NOMO-1 (cell line): ENCODE data around the gene ITGB2.

Experiments used
- DNase-seq, 2 experiments: peaks; one replicate each; lab custom pipeline; 2025; ENCODE audit not compliant: unreplicated experiment in 2 of 2; lab: John Stamatoyannopoulos, UW

The ITGB2 gene

DNA sequence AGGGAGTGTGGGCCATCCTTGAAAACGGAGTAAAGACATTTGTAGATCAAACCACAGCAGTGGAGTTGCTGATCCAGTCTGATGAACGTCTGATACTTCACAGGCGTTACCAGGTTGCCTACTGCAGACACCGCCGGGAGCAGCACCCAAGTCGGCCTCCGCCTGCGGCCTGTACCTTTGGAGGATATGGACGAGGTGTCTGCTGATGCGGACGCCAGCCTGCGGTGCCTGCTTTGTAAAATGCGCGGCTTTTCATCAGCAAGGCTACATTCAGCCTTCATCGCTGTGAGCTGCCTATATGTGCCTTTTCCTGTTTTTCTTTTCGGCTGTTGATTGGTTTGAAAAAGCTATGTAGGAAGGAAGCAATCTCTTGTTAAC, 35.1 kb upstream of the ITGB2 start:
- DNase-seq = no peak

DNA sequence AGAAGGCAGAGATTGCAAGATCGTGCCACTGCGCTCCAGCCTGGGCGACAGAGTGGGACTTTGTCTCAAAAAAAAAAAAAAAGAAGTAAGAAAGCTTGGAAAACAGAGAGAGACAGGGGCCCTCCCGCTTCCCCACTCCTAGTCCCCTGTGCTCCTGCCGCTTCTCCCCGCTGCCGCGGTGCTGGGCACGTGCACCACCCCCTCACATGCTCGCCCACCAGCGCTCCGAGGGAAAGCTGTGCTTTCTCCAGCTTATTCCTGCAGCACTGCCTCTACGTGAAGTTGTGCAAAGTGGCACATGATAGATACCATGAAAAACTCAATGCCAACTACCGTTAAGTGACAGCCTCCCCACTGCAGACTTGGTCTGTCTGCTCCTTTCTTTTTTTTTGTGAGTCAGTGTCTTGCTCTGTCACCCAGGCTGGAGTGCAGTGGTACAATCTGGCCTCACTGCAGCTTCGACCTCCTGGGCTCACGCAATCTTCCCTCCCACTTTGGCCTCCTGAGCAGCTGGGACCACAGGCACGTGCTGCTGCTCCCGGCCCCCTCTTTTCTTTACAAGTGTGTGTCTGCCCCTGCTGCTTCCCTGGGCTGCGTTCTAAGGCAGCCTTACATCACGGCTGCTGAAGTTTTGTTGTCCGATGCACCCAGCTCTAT, 34.6 kb upstream of the ITGB2 start:
- DNase-seq = no peak

DNA sequence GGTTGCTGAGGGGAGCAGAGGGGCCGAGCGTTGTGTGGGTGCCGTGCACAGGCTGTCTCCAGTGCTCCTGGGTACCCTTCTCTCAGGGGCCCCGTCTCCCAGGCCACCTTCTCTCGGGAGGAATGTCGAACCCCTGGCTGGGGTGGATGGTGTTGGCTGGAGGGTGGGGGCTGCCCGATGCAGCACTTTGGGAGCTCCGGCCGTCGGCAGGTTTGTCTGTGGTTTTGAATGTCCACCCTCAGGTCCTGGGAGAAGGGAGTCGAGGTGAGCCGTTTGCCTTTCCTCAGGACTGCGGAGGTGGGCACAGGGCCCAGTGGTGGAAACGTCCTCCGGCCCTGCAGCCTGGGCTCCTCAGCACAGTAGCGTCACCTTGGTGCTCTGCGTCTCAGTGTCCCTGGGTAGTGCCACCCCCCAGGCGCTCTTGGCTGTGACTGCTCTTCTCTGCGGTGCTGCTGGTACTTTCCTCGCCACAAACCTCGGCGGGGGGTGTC, 33.6 kb upstream of the ITGB2 start:
- no peak for DNase-seq

DNA sequence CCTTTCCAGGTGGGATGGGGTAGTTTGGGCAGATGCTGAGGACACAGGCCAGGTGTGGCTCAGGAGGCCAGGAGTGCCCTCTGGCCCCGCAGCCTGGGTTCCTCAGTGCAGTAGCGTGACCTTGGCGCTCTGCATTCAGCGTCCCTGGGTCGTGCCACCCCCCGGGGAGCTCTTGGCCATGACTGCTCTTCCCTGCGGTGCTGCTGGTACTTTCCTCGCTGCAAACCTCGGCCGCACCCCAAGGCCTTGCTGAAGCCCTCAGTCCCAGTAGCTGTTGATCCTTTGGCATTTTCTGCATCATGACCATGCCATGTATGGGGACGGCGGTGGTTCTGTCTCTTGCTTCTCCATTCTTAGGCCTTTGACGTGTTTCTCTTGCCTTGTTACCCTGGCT, 32.9 kb upstream of the ITGB2 start:
- no peak for DNase-seq

DNA sequence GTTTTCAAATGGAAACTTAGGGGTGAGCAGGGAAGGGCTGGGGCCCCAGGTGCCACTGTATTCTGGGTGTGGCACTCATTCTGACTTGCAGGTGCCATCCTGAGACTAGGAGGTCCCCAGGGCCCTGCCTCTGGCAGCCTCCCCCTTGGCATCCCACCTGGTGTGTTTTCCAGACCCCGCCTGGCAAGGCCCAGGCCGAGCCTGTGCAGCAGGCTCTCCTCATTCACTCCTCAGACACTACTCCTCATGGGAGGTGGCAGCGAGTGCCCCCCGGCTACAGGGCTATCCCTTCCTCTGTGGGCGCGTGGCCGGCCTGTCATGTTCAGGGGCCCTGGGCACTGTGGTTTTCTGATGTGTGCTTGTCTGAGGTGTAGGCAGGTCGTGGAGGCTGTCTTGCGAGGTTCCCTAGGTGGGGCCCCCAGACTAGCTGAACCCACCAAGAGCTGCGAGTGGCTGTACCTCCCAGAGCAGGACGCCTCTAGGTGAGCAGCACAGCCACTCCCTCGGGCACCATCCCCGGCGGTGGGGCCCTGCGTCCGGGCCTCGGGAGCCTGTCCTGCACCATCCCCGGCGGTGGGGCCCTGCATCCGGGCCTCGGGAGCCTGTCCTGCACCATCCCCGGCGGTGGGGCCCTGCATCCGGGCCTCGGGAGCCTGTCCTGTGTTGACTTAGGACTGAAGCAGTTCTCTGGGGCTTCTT, 32.4 kb upstream of the ITGB2 start:
- DNase-seq = no peak

DNA sequence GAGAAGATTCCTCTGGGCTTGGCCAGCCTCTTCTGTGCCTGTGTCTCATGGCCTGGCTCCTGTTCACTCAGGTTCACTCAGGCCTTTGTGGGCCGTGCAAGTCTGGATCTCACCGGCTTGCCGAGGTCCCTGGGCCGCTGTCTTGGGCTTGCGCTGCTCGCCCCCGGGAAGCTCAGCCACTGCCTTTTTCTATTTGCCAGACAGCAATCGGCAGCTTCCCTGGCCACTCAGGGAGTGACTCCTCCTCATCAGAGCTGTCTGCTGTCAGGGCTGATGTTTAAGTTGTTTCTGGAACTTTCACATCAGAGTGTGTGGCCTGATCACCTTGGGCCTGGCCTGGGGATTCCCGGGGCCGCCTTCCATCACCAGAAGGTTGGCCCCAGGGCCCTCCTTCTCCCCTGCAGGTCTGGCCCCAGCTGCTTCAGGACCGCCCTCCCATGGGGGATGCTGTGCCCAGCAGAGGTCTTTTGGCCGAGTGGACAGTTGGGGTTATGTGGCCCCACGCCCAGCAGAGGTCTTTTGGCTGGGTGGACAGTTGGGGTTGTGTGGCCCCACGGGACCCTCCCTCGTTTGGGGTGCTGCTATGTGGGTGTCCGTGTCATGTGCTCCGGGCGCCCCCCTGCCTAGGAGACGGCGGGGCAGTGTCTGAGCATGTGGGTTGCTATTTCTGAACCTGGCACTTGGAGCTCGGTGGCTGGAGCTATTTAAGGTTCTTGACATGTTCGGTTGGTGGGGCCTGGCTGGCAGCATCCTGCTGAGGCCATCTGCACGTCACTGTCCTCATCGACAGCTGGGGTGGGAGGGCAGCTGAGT, 31.6 kb upstream of the ITGB2 start:
- no peak for DNase-seq

DNA sequence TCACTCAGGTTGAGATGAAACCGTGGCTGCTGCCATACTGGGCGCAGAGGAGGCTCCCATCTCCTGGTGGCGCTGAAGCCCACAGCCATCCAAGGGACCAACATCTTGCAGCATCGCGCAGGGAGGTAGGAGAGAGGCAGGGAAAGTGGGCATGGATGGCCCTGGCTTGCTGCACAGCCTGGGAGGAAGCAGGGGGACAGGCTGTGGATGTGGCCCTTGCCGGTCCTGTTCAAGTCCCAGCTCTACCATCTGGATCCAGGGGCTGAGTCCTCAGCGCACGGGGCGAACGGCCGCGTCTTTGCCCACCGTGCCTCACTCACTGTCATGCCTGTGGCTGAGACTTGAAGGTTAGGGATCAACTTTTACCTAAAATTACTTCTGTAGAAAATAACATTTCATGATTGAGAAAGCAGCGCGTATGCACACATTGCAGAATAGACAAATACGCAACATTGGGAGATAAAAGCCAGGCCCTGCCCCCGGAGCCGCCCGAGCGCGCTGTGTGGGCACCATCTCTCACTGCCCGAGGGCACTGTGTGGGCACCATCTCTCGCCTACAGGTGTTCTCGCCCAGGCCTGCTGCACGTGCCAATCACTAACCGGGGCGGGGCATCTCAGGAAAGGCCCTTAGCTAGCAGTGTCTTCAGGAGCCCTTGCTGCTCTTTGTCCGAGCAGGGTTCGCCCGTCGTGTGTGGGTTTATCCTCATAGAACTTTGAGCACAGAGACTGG, 30.7 kb upstream of the ITGB2 start:
- no peak for DNase-seq

DNA sequence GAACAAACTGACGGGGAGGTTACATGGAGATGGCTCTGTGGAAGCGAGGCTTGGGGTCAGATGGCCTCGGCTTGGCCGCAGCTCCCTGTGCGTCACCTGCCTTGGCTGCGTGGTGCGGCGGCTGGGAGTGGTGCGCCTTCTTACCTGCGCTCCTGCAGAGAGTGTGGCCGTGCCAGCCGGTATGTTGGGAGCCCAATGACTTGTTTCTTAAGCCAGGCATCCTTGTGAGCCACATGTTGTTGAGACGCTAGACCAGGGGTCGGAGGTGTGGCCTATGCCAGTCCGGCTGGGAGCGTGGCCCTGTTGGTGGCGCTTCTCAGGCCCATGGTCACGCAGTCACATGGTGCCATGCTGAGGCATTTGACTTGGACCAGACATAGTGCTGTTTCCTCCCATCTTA, 29.7 kb upstream of the ITGB2 start:
- DNase-seq = no peak

DNA sequence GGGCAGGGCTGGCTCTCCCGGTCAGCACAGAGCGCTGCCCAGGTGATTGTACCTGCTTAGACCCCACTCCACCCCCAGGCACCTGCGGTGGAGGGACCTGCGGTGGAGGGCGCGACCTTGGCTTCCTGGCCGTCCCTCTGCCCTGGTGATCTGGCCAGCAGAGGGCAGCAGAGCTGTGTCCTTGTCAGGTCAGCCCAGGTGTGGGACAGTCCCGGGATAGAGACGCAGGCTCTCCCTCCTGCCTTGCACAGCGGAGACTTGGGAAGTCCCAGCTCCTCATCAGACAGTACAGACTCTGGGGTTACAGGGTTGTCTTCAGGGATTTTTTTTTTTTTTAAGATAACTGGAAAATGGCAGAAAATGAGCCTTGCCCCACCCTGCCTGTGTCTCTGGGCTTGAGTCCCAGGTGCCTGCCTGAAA, 29.1 kb upstream of the ITGB2 start:
- peak; percentile 24 to 25 for DNase-seq

DNA sequence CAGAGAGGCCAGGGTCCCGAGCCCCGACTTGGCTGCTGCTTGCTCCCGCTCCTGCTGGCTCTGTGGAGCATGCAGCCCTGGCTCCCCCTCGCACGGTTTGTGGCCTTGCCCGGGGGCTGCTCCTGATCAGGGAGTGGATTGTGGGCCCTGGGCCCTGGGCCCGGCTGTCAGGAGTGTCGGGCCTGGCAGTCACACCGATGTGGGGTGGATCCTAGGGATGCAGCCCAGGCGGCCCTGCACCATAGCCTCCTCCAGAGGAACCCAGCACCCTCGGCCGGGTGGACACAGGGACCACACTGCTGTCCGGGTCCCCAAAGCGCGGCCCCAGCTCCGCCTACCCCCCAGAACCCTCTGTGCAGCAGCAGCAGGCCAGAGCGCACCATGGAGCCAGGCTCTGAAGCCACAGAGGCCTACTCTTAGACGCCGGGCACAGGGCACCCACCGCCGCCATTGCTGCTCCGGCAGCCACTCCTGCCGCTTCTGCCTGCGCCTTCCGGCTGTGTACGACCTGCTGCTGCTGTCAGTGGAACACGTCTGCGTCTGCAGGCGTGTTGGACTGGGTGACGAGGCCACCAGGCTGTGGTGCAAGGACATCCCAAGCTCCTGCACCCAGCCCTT, 28.6 kb upstream of the ITGB2 start:
- DNase-seq = no peak

DNA sequence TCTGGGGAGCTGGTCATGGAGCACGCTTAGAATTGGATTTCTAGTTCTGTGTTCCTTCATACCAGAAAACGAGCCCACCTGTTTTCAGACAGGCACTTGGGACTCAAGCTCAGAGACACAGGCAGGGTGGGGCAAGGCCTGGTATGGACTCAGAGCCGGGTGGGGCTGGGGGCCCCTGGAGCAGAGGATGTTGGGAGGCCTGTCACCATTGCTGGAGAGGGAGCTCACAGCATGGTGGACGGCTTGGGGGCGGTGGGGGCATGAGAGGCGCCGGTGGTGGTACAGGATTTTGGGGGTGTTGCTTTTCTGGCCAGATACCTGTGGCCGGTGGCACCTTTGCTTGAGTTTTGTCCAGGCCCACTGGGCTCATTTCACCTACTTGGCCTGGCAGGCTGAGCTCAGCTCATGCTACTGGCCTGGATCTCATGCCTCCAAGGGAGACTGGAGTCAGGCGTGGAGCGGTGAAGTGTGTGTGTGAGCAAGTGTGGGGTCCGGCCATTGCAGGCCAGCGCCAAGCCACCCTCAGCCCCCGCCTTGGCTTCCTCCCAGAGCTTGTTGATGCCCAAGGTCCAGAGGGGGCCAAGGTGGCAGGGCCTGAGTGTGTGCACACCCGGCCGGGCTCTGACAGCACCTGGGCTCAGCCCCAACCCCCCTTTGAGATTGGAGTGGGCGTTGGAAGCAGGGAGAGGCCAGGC, 27.9 kb upstream of the ITGB2 start:
- no peak for DNase-seq

DNA sequence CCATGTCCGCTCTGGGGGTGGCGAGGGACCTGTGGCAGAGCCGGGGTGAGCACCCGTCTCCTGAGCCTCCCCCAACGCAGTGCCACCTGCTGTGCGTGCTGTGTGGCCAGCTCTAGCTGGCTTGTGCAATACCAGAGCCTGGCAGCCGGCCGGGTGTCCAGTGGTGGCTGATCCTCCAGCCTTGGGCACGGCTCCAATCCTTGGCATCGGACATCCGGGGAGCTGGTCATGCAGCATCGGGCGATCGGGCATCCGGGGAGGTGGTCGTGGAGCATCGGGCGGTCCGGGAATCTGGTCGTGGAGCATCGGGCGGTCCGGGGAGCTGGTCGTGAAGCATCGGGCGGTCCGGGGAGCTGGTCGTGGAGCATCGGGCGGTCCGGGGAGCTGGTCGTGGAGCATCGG, 27.2 kb upstream of the ITGB2 start:
- no peak for DNase-seq

DNA sequence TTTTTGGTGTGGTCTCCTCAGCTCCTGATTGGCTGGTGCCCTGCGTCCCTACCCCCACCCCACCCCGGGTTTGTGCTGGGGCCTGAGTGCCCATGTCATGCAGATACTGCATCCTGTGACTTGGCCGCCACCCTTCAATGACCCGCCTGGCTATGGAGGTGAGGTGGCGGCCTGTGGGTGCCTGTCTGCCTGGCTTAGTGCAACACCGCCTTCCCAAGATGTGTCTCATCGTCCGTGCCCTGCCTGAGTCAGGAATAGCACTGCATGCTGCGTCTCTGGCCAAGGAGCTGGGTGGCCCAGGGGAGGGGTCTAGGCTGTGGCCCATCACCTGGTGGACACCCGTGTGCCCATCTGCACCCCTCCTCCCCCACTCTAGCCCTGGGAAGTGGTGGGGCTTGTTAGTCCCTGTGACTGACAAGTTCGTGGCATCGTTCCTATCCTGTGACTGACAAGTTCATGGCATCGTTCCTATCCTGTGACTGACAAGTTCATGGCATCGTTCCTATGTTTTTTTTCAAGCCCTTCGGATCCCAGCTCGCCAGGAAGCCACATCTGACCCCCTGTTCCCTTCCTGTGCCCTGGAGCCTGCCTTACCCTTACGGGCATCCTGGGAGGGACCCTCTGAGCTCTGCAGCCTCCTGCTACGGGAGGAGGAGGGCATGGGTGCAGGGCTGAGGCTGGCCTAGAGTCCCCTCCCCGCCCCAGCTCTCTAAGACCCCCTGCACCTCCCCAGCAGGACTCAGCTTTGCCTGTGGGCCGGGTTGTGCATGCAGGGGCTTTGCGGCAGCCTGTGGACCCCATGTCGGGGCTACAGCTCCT, 26.6 kb upstream of the ITGB2 start:
- no peak for DNase-seq

DNA sequence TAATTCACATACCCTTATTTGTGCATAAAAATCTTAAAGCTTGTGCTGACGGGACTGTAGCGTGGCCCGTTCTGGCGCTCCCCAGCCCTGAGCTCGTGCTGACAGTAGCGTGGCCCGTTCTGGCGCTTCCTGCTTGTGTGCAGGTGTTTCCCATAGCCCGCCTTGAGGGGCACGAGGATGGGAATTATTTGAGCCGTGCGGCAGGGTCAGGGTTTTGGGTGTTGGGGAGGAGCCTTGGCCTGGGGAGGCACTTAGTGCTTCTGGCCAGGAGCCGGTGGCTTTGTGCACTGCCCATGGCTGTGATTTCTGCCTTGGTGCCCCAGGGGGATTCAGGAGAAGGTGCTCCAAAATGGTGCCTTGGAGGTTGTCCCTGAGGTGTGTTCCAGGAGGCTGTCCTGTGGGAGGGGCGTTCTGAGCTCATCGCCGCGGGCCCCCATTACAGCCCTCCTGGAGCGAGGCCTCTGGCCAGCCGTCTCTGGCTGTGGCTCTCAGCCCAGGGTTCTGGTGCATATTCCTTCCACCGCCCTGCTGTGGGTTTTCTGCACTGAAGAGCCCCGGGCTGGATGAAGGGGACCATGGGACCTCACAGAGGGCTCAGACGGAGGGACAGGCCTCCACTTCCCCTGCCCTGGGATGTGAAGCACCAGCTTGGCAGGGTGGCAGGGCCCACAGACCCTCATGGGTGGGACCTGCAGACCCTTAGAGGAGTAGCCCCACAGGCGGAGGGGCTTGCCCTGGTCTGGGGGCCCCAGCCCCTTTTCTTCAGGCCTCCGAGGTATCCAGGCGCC, 25.7 kb upstream of the ITGB2 start:
- DNase-seq = no peak

DNA sequence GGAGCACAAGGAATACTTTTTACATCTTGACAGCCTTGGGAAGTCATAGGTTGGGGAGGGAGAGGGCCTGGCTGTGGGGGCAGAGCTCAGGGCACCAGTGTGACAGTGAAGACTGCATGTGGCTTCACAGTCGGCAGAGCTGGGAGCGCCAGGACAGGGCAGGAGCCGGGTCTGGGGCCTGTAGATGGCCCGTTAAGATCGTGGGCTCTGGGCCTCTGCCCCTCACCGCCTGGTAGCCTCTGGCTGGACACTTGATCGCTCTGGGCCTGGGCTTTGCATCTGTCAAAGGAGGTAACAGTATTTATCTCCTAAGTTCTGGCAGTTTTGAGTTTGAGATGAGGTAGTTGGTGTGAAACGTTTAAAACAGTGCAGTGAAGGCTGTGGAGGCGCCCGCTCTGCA, 23.9 kb upstream of the ITGB2 start:
- no peak for DNase-seq

DNA sequence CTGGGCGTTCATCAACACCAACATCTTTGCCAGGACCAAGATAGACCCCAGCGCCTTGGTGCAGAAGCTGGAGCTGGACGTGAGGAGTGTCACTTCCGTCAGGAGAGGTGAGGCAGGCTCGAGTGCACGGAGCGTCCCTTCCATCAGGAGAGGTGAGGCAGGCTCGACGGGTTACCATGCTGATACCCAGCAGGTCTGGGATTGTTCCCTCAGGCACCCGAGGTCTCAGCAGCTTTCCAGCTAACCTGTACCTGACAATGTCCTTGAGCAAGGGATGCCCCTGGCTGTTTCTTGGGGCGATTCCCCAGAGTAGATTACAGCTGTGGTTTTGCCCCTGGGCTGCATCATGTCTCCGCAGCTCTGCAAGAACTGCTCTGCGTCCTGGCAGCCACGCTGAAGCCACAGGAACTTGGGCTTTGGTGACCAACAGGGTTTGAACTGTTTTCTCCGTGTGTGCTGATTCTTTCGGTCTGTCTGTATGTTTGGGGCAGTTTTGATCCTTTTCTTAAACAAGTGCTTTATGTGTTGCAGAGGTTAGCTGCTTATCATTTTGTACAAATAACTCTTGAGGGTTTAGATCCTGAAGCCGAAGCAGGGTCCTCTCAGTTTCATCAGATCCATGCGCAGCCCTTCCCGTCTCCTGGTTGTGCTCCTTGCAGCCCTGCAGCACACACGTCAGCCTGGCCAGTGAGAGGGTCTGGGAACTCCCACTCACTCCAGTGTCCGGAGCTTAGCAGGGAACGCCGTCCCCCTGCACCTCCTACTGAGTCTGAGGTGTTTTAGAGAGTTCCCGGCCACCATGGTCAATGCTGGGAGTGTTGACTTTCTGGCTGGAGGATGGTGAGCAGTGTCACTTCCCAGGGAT, 23.2 kb upstream of the ITGB2 start:
- no peak for DNase-seq

DNA sequence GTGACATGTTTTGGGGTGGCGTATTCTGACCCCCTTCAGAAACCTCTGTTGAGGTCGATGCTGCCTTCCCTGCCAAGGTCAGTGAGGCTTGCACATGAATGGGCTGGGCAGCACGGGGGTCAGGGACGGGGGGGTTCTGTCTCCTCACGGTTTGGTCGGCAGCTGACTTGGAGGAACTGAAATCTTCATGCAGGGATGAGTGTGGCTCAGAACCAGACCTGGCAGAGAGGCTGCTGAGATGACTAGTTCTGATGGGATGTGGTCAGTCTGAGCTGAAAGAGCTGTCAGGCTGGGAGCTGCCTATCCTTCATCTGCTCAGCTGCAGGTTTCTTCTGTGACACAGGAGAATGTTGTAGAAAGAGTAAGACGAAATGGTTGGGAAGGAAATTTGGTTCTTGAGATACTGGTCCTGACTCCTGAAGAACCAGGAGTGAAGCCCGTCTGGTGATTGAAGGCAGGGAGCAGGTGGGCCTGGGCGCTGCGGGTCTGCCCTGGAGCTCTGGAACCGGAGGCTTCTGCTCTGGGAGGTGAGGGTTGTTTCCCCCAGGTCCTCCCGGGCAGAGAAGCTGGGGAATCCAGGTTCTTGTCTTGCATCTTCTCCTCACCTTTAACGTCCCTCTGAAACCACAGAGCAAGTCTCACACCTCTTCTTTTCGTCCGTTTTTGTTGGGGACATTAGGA, 22.4 kb upstream of the ITGB2 start:
- no peak for DNase-seq
